NCI-H345 (cell line): ENCODE results near the gene STH.

Experiments
- DNase-seq: peaks from one replicate; lab custom pipeline; 2025; lab: John Stamatoyannopoulos, UW

The STH gene

DNA sequence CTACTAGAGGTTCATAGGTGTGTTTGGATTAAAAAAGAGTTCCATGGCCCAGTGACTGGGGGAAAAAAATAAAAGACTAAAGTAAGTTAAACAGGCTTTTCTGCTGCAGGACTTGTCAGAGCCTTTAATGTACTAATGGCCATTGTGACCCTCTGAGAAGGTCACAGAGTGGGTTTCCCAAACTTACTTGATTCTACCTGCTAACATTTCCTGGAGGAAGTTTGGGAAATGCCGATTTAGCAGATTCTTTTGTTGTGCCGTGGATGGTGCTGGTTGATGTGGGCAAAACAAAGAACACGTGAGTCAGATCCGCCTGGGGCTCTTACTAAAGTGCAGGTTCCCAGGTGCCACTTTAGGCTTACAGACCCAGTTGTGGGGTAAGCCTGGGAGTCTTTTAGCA is 13.6 kb upstream of the STH start:
- DNase-seq = no peak

DNA sequence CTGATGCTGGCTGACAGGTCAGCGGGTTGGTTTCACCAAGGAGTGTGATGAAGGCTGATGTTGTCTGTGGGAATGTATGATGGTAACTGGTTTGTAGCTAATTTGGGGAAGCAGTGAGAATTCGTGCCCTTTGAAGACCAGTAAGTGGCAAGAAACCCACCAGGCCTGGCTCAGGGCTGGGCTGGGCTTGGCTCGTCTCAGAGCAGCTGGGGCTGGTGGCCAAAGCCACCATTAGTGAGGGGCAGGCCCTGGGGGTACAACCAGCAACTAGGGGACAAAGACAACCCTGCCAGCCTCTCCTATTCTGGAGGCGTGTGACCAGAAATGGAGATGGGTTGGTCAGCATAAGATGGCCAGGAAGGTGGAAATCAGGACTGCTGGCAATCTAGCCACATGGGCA is 13.0 kb upstream of the STH start:
- no peak for DNase-seq

DNA sequence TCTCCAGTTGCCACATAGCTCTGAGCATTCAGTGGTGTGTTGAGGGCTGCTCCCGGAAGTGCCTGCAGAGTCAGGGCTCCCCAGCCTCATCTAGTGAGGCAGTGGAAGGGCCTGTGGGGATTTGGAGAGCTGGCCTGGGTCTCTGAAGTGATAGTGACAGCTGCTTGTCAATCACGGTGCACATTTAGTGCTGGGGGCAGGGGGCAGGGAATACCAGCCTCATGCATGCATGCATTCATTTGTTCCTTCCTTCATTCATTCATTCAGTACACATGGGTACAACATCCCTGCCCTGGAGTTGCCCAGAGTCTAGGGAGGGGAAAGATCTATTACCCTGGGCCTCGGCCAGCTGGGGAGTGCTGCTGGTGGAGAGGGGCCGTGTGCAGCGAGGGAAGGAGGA is 11.3 kb upstream of the STH start:
- no peak for DNase-seq

DNA sequence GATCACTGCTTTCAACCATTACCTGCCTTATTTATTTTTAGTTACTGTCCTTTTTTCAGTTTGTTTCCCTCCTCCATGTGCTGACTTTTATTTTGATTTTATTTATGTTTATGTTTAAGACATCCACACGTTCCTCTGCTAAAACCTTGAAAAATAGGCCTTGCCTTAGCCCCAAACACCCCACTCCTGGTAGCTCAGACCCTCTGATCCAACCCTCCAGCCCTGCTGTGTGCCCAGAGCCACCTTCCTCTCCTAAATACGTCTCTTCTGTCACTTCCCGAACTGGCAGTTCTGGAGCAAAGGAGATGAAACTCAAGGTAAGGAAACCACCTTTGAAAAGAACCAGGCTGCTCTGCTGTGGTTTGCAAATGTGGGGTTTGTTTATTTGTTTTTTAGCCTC is 9.3 kb upstream of the STH start:
- no peak for DNase-seq

DNA sequence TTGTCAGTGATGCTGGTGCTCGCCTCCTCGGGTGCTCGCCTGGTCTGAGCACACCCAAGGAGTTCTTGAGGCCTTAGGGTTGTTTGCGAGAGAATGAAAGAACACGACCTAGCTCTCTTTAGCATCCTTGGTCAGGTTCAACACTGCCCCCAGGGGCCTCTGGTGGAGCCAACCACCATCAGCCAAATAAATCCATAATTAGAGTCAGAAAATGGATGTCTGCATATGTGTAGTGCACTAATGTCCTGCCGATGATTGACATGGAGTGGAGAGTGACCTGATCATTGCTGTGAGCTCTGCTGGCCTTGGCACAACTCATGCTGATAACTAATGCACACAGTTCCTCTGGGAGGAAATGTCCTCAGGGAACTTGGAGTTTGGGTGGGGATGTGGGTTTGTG is 8.2 kb upstream of the STH start:
- no peak for DNase-seq

DNA sequence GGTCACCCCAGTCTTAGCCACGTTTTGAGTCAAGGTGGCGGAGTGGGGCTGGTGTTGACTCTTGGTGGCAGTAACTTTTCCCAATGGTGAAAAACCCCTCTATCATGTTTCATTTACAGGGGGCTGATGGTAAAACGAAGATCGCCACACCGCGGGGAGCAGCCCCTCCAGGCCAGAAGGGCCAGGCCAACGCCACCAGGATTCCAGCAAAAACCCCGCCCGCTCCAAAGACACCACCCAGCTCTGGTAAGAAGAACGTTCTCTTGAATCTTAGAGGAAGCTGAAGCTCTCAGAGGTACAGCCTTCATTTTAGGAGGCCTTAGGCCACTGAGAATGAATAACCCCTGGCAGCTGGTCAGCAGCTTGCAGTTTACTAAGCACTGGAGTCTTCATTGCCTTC is 7.7 kb upstream of the STH start:
- DNase-seq = no peak

DNA sequence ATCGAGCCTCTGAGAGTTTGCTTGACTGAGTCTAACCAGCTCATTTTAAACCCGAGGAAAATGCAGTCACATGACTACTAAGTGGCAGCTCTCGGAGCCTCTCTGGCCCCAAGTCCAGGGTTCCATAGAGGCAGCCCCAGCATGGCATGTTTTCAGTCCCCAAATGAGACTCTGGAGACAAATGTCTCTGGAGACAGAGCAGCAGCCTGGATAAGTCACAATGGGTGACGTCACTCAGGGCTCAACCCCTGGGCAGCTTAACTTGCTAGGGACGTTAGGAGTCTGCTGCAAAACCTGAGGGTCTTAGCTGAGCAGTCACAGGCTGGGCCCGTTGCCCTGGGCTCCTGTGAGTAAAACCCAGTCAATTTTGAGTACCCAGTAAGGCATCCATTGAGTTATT is 6.9 kb upstream of the STH start:
- DNase-seq = no peak

DNA sequence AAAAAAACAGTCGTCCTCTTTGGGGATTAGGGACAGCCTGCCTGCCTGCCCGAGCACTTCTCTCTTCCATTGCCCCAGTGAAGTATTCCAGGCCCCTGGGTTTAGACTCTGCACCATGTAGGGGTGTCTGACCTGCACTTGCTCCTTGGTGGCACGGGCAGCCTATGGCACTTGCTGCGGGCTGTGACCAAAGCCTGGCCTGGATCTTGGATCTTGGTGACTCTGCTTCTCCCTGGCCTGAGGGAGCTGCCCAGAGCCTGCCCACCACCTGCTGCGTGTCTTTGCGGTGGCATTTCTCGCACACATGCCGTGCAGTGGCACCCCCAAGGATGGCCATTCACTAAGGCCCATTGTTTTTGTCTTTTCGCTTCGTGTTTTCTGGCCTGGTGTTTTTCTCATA is 6.1 kb upstream of the STH start:
- no peak for DNase-seq

DNA sequence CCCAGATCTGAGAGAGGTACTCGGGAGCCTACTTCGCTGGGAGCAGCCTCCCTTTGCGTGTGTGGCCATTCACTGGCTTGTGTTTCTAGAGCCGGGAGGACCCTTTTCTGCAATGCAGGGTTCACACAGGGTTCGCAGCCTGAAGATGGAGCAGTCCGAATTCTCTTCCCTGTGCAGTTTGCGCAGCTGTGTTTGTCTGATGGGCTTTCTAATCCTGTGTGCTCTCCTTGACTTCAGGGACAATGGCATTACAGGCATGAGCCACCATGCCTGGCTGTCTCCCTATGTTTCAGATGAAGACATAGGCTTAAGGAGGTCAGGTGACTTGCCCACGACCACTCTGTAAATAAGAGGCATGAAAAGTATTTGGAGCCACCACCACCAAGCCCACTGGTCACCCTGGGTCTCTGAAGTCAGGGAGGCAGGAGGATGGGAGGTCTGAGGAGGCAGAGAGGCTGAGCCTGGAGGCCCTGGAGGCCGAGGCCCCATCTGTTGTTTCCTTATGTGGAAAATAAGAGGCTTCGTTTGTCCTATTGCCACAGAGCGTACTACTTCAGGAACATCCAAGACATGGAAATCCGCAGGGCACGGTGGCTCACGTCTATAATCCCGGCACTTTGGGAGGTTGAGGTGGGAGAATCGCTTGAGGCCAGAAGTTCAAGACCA is 5.0 kb upstream of the STH start:
- DNase-seq = no peak

DNA sequence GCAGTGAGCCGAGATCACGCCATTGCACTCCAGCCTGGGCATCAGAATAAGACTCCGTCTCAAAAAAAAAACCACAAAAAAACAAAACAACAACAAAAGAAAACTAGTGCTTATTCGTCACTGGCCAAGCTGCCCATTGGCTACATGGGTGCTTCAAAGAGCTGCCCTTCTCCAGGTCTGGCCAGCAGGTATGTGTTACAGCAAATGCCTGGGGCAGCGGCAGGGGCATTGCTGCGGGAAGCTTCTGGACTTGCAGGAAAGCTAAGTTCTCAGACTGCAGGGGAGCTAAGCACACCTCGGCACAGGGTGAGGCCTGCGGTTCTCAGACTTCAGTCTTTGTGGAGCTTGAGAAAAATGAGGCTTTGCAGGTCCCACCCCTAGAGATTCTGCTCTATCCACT is 4.1 kb upstream of the STH start:
- no peak for DNase-seq

DNA sequence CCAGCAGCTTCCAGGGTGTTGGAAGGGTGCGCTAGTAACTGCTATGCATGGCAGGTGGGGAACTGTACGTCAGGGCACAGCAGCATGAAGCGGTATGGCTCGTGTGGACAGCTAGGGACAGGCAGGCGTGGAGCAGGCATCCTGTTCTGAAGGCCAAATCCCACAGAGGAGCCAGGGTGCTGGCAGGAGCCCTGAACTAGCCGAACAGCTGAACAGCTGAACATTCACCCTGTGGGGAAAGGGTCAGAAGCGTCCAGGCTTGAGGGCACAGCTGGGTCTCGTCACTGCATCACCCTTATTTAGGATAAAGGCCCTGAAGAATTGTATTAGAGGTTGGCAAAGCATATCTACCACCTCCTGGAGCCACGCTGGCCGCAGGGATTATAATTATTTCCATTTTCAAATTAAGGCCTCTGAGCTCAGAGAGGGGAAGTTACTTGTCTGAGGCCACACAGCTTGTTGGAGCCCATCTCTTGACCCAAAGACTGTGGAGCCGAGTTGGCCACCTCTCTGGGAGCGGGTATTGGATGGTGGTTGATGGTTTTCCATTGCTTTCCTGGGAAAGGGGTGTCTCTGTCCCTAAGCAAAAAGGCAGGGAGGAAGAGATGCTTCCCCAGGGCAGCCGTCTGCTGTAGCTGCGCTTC is 3.3 kb upstream of the STH start:
- DNase-seq = no peak

DNA sequence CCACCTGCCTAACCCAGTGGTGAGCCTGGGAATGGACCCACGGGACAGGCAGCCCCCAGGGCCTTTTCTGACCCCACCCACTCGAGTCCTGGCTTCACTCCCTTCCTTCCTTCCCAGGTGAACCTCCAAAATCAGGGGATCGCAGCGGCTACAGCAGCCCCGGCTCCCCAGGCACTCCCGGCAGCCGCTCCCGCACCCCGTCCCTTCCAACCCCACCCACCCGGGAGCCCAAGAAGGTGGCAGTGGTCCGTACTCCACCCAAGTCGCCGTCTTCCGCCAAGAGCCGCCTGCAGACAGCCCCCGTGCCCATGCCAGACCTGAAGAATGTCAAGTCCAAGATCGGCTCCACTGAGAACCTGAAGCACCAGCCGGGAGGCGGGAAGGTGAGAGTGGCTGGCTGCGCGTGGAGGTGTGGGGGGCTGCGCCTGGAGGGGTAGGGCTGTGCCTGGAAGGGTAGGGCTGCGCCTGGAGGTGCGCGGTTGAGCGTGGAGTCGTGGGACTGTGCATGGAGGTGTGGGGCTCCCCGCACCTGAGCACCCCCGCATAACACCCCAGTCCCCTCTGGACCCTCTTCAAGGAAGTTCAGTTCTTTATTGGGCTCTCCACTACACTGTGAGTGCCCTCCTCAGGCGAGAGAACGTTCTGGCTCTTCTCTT is 2.6 kb upstream of the STH start:
- DNase-seq = no peak

DNA sequence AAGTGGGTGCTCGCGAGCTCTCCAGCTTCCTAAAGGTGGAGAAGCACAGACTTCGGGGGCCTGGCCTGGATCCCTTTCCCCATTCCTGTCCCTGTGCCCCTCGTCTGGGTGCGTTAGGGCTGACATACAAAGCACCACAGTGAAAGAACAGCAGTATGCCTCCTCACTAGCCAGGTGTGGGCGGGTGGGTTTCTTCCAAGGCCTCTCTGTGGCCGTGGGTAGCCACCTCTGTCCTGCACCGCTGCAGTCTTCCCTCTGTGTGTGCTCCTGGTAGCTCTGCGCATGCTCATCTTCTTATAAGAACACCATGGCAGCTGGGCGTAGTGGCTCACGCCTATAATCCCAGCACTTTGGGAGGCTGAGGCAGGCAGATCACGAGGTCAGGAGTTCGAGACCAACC is 1.9 kb upstream of the STH start:
- DNase-seq = no peak

DNA sequence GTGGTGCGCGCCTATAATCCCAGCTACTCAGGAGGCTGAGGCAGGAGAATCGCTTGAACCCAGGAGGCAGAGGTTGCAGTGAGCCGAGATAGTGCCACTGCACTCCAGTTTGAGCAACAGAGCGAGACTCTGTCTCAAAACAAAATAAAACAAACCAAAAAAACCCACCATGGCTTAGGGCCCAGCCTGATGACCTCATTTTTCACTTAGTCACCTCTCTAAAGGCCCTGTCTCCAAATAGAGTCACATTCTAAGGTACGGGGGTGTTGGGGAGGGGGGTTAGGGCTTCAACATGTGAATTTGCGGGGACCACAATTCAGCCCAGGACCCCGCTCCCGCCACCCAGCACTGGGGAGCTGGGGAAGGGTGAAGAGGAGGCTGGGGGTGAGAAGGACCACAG is 1.4 kb upstream of the STH start:
- no peak for DNase-seq

DNA sequence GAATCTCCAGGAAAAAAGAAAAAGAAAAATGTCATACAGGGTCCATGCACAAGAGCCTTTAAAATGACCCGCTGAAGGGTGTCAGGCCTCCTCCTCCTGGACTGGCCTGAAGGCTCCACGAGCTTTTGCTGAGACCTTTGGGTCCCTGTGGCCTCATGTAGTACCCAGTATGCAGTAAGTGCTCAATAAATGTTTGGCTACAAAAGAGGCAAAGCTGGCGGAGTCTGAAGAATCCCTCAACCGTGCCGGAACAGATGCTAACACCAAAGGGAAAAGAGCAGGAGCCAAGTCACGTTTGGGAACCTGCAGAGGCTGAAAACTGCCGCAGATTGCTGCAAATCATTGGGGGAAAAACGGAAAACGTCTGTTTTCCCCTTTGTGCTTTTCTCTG is 845 bp downstream of the STH start:
- DNase-seq = no peak

DNA sequence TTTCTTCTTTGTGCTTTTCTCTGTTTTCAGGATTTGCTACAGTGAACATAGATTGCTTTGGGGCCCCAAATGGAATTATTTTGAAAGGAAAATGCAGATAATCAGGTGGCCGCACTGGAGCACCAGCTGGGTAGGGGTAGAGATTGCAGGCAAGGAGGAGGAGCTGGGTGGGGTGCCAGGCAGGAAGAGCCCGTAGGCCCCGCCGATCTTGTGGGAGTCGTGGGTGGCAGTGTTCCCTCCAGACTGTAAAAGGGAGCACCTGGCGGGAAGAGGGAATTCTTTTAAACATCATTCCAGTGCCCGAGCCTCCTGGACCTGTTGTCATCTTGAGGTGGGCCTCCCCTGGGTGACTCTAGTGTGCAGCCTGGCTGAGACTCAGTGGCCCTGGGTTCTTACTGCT is 1.2 kb downstream of the STH start:
- DNase-seq = no peak

DNA sequence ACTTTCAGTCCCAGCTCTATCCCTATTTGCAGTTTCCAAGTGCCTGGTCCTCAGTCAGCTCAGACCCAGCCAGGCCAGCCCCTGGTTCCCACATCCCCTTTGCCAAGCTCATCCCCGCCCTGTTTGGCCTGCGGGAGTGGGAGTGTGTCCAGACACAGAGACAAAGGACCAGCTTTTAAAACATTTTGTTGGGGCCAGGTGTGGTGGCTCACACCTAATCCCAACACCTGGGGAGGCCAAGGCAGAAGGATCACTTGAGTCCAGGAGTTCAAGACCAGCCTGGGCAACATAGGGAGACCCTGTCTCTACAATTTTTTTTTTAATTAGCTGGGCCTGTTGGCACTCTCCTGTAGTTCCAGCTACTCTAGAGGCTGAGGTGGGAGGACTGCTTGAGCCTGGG is 1.7 kb downstream of the STH start:
- DNase-seq = no peak

DNA sequence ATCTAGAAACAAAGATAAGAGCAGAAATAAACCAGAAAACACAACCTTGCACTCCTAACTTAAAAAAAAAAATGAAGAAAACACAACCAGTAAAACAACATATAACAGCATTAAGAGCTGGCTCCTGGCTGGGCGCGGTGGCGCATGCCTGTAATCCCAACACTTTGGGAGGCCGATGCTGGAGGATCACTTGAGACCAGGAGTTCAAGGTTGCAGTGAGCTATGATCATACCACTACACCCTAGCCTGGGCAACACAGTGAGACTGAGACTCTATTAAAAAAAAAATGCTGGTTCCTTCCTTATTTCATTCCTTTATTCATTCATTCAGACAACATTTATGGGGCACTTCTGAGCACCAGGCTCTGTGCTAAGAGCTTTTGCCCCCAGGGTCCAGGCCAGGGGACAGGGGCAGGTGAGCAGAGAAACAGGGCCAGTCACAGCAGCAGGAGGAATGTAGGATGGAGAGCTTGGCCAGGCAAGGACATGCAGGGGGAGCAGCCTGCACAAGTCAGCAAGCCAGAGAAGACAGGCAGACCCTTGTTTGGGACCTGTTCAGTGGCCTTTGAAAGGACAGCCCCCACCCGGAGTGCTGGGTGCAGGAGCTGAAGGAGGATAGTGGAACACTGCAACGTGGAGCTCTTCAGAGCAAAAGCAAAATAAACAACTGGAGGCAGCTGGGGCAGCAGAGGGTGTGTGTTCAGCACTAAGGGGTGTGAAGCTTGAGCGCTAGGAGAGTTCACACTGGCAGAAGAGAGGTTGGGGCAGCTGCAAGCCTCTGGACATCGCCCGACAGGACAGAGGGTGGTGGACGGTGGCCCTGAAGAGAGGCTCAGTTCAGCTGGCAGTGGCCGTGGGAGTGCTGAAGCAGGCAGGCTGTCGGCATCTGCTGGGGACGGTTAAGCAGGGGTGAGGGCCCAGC is 2.6 kb downstream of the STH start:
- DNase-seq = peak; percentile 35

DNA sequence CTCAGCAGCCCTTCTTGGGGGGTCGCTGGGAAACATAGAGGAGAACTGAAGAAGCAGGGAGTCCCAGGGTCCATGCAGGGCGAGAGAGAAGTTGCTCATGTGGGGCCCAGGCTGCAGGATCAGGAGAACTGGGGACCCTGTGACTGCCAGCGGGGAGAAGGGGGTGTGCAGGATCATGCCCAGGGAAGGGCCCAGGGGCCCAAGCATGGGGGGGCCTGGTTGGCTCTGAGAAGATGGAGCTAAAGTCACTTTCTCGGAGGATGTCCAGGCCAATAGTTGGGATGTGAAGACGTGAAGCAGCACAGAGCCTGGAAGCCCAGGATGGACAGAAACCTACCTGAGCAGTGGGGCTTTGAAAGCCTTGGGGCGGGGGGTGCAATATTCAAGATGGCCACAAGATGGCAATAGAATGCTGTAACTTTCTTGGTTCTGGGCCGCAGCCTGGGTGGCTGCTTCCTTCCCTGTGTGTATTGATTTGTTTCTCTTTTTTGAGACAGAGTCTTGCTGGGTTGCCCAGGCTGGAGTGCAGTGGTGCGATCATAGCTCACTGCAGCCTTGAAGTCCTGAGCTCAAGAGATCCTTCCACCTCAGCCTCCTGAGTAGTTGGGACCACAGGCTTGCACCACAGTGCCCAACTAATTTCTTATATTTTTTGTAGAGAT is 3.4 kb downstream of the STH start:
- peak; percentile 72 for DNase-seq

DNA sequence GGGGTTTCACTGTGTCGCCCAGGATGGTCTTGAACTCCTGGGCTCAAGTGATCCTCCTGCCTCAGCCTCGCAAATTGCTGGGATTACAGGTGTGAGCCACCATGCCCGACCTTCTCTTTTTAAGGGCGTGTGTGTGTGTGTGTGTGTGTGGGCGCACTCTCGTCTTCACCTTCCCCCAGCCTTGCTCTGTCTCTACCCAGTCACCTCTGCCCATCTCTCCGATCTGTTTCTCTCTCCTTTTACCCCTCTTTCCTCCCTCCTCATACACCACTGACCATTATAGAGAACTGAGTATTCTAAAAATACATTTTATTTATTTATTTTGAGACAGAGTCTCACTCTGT is 3.9 kb downstream of the STH start:
- no peak for DNase-seq

DNA sequence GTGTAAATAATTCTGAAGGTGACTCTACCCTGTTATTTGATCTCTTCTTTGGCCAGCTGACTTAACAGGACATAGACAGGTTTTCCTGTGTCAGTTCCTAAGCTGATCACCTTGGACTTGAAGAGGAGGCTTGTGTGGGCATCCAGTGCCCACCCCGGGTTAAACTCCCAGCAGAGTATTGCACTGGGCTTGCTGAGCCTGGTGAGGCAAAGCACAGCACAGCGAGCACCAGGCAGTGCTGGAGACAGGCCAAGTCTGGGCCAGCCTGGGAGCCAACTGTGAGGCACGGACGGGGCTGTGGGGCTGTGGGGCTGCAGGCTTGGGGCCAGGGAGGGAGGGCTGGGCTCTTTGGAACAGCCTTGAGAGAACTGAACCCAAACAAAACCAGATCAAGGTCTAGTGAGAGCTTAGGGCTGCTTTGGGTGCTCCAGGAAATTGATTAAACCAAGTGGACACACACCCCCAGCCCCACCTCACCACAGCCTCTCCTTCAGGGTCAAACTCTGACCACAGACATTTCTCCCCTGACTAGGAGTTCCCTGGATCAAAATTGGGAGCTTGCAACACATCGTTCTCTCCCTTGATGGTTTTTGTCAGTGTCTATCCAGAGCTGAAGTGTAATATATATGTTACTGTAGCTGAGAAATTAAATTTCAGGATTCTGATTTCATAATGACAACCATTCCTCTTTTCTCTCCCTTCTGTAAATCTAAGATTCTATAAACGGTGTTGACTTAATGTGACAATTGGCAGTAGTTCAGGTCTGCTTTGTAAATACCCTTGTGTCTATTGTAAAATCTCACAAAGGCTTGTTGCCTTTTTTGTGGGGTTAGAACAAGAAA is 5.1 kb downstream of the STH start:
- peak; percentile 93 for DNase-seq
